A204.1 (cell line): ENCODE results near the gene CARTPT.

Experiments used
- FAIRE-seq: peaks from 2 replicates; lab custom pipeline; 2012; peaks lifted over from hg19 to GRCh38; lab: Jason Lieb, UNC

CARTPT gene

GRCh38 chr5:71737931-71738539 lies 19.0 kb downstream of the CARTPT start:
- FAIRE-seq = no peak

- no peak for FAIRE-seq
Measured at GRCh38 chr5:71738662-71739361, 19.7 kb downstream of the CARTPT start.

GRCh38 chr5:71740015-71740753 lies 21.1 kb downstream of the CARTPT start:
- FAIRE-seq = no peak

GRCh38 chr5:71743155-71743554 lies 24.1 kb downstream of the CARTPT start:
- no peak for FAIRE-seq

GRCh38 chr5:71744009-71744790 lies 25.1 kb downstream of the CARTPT start:
- no peak for FAIRE-seq

- FAIRE-seq = no peak
Measured at GRCh38 chr5:71747182-71747581, 28.1 kb downstream of the CARTPT start.

GRCh38 chr5:71748360-71748759 lies 29.3 kb downstream of the CARTPT start:
- no peak for FAIRE-seq

- no peak for FAIRE-seq
Measured at GRCh38 chr5:71751422-71751821, 32.3 kb downstream of the CARTPT start.

GRCh38 chr5:71752441-71753190 lies 33.5 kb downstream of the CARTPT start:
- FAIRE-seq = no peak

GRCh38 chr5:71757590-71758543 lies 38.8 kb downstream of the CARTPT start:
- no peak for FAIRE-seq

GRCh38 chr5:71762826-71763225 lies 43.8 kb downstream of the CARTPT start:
- FAIRE-seq = no peak

- FAIRE-seq = no peak
Measured at GRCh38 chr5:71767661-71768060, 48.6 kb downstream of the CARTPT start.

GRCh38 chr5:71769287-71769686 lies 50.2 kb downstream of the CARTPT start:
- no peak for FAIRE-seq

GRCh38 chr5:71770381-71770780 lies 51.3 kb downstream of the CARTPT start:
- no peak for FAIRE-seq
